Measurements from ENCODE around the gene ACOT7. TPM values are rescaled to one million over a fixed set of nuclear protein-coding genes. Genes with fewer than 3 reads are reported as not detected.
A peak's percentile ranks its signal among the peaks of the same experiment; 100 is the strongest.

ACOT7 gene
- total RNA-seq, 4 donors from 2014 or later, result 5.6 to 55.0 (median 31.0) TPM

- peaks cover 0 to 24% (median 17%) of the 10 kb centered on the region in 4 donors for H3K4me1 ChIP-seq
- H3K27me3 ChIP-seq, result no peaks in the 10 kb centered on the region
- H3K4me3 ChIP-seq, result no peak overlapping the region
- no peaks in the 10 kb centered on the region for H3K9me3 ChIP-seq
- in situ Hi-C loops (cut with MboI; ENCODE audit: low pct_ligation_motif_present in 1 of 4, low pct_unique_long_range_greater_than_20kb in 1 of 4, low sequenced_read_pairs in 3 of 4), result loop anchor here (5.0 to 25.0 kb wide), 6 partner anchors 61 to 306 kb away; partner anchors contain the start of genes KCNAB2 (in 2 of the 4) and HES3 (in 1 of the 4)
- 52 to 79% methylated on average over 2 to 16 of the region's 17 CpGs for WGBS, 2 donors (ENCODE audit: low coverage in 1 of 2)
- intact Hi-C loops (cut with DNase I; ENCODE audit: low total_unique reads), result loop anchor here (5.0 kb wide), 1 partner anchor 96 kb away; no protein-coding TSS in a partner anchor
- DNase-seq, result peak; percentile 87
- H3K27ac ChIP-seq, result peak overlapping the region; percentile 10 to 65 (median 26)
- H3K36me3 ChIP-seq, result no peaks in the 10 kb centered on the region
- peak in 2 of 3 donors; percentile 30 to 40 for TF ChIP-seq POLR2AphosphoS5 (IDR thresholded peaks at IDR 0.05)
- peak; percentile 89 to 98 (median 95) for TF ChIP-seq CTCF (IDR thresholded peaks at IDR 0.05)
- TF ChIP-seq EP300 (IDR thresholded peaks at IDR 0.05; ENCODE audit: low read depth), result no peak
- TF ChIP-seq POLR2A (IDR thresholded peaks at IDR 0.05), result no peak
Observed at GRCh38 chr1:6343506-6344405, 49.8 kb downstream of the ACOT7 start.

- DNase-seq, result no peak
- Histone ChIP-seq H3K4me1 (peaks cover 0 to 15% (median 9%) of the 10 kb centered on the region in 4 donors), H3K27ac (no peak overlapping the region), H3K4me3 (no peak overlapping the region), H3K36me3 (no peaks in the 10 kb centered on the region), H3K27me3 (no peaks in the 10 kb centered on the region), H3K9me3 (no peaks in the 10 kb centered on the region)
- WGBS, 2 donors (ENCODE audit: low coverage in 1 of 2), result 80% methylated on average over 1 to 9 of the region's 9 CpGs
- in situ Hi-C loops (cut with MboI; ENCODE audit: low pct_ligation_motif_present in 1 of 4, low pct_unique_long_range_greater_than_20kb in 1 of 4, low sequenced_read_pairs in 3 of 4) (loop anchor here (5.0 to 25.0 kb wide), 6 partner anchors 63 to 305 kb away; partner anchors contain the start of genes KCNAB2 (in 2 of the 4) and HES3 (in 1 of the 4)), intact Hi-C loops (cut with DNase I; ENCODE audit: low total_unique reads) (loop anchor here (5.0 kb wide), 1 partner anchor 95 kb away; no protein-coding TSS in a partner anchor)
- TF ChIP-seq CTCF (IDR thresholded peaks at IDR 0.05) (no peak), EP300 (IDR thresholded peaks at IDR 0.05; ENCODE audit: low read depth) (no peak), POLR2AphosphoS5 (IDR thresholded peaks at IDR 0.05) (no peak), POLR2A (IDR thresholded peaks at IDR 0.05) (no peak)
Observed at GRCh38 chr1:6342056-6342455, 51.5 kb downstream of the ACOT7 start.

- H3K27me3 ChIP-seq, result no peaks in the 10 kb centered on the region
- no peak for DNase-seq
- H3K4me3 ChIP-seq, result no peak overlapping the region
- no peak overlapping the region for H3K27ac ChIP-seq
- H3K9me3 ChIP-seq, result no peaks in the 10 kb centered on the region
- WGBS, 2 donors (ENCODE audit: low coverage in 1 of 2), result 91 to 100% methylated on average over 1 to 7 of the region's 7 CpGs
- intact Hi-C loops (cut with DNase I; ENCODE audit: low total_unique reads) (no loop called here), in situ Hi-C loops (cut with MboI; ENCODE audit: low pct_ligation_motif_present in 1 of 4, low pct_unique_long_range_greater_than_20kb in 1 of 4, low sequenced_read_pairs in 3 of 4) (loop anchor here in 2 of 4 donors (25.0 kb wide), 1 partner anchor 301 kb away; the partner anchor contains the start of gene KCNAB2 (in 2 of the 2))
- TF ChIP-seq CTCF (IDR thresholded peaks at IDR 0.05), result no peak
- TF ChIP-seq POLR2AphosphoS5 (IDR thresholded peaks at IDR 0.05), result no peak
- TF ChIP-seq POLR2A (IDR thresholded peaks at IDR 0.05), result no peak
- no peak for TF ChIP-seq EP300 (IDR thresholded peaks at IDR 0.05; ENCODE audit: low read depth)
- H3K36me3 ChIP-seq, result no peaks in the 10 kb centered on the region
- H3K4me1 ChIP-seq, result peaks cover 0 to 1% (median under 1%) of the 10 kb centered on the region in 4 donors
Observed at GRCh38 chr1:6338695-6339094, 54.9 kb downstream of the ACOT7 start.

All from transverse colon (tissue), 4 donors.